ENCODE results near the gene DNAH2.

Gene DNAH2, protein sequence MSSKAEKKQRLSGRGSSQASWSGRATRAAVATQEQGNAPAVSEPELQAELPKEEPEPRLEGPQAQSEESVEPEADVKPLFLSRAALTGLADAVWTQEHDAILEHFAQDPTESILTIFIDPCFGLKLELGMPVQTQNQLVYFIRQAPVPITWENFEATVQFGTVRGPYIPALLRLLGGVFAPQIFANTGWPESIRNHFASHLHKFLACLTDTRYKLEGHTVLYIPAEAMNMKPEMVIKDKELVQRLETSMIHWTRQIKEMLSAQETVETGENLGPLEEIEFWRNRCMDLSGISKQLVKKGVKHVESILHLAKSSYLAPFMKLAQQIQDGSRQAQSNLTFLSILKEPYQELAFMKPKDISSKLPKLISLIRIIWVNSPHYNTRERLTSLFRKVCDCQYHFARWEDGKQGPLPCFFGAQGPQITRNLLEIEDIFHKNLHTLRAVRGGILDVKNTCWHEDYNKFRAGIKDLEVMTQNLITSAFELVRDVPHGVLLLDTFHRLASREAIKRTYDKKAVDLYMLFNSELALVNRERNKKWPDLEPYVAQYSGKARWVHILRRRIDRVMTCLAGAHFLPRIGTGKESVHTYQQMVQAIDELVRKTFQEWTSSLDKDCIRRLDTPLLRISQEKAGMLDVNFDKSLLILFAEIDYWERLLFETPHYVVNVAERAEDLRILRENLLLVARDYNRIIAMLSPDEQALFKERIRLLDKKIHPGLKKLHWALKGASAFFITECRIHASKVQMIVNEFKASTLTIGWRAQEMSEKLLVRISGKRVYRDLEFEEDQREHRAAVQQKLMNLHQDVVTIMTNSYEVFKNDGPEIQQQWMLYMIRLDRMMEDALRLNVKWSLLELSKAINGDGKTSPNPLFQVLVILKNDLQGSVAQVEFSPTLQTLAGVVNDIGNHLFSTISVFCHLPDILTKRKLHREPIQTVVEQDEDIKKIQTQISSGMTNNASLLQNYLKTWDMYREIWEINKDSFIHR (N-terminal part only)

DNA sequence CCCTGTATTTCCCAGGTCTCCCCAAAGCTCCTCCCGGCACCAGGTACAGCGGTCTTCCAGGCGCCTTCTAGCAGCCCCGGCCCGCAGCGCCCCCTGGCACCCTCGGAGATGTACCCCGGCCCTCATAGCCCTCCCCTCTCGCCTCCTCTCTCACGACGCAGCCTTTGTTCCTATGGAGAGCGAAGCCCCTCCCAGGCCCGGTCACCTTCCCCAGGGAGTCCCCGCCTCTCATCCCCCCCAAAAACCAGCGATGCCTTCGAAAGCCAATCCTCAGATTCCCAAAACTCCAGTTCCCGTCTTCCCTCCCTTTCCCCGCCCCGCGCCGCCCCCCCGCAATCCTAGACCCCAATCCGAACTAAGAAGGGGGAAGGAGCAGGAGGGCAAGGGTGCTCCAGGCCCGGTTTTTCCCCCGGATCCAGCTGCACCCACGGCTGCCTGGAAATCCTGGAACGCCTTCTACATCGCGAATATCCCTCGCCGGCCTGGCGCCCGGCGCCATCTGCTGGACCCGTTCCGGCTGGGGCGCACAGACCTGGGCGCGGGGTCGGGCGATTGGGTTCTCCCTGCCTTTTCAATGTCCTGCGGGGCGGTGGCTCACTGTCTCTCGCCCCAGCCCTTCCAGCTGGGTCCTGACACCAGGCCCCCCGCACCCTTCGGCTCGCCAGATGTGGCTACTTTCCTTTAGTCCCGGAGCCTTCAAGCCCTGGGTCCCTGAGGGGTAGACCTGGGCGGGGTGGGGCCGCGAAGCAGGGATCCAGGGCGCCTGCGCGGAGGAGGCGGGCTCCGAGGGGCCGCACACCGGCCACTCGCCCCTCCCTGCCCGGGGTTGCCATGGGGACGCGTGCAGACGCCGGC, at the start of gene DNAH2:
Gene DNAH2, plus strand, starts transcription at position 844 of the 855 bp plus-strand sequence. CDS start 1,991 bp downstream, outside the sequence.
- DNase-seq, result peak; percentile 62 to 68

DNA sequence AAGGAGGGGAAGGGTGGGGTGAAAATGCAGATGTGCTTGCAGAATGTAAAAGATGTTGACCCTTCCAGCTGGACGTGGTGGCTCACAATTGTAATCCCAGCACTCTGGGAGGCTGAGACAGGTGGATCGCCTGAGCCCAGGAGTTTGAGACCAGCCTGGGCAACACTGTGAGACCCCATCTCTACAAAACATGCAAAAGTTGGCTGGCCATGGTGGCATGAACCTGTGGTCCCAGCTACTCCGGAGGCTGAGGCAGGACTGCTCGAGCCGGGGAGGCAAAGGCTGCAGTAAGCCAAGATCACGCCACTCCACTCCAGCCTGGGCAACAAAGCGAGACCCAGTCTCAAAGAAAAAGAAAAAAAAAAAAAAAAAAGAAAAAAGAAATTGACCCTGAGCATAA, 49.1 kb upstream of the DNAH2 start:
- no peak for DNase-seq

DNA sequence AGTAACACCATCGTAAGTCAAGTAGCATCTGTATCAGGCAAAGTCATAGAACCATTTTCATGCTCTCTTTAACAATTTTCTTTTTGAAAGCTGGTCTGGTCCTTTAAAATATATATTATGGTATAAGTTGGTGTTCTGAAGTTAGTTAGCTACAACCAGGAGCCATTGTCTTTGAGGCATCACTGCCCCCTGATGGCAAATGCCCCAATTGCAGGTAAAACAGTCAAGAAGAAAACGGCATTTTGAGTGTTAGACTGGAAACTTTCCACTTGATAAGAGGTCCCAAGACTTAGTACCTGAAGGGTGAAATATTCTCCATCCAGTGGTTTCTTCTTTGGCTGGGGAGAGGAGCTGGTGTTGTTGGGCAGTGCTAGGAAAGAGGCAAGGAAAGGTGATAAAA, 44.3 kb upstream of the DNAH2 start:
- peak; percentile 67 to 68 for DNase-seq

DNA sequence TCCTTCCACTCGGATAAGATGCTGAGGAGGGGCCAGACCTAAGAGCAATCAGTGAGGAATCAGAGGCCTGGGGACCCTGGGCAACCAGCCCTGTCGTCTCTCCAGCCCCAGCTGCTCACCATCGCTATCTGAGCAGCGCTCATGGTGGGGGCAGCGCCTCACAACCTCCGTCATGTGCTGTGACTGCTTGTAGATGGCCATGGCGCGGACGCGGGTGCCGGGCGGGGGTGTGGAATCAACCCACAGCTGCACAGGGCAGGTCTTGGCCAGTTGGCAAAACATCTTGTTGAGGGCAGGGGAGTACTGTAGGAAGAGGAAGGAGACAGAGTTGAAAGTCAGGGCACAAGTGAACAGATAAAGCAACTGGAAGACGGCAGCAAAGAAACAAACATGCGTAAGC, 42.6 kb upstream of the DNAH2 start:
- DNase-seq, result no peak

DNA sequence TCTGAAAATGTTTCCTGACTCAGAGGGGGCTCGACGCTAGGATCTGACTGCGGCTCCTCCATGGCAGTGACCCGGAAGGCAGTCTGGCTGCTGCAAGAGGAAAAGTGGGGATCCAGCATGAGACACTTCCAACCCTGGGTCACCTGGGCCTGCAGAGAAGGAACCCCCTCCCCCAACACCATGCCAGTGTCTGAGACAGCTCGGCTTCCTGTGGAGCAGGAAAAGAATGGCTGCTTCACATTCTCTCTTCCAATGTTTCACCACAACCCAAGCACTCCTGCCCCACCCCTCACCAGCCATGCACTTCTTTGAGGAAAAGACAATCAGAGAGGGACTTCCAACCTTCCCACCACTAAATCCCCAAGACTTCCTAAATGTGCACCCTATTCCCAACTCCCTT, 41.0 kb upstream of the DNAH2 start:
- DNase-seq, result no peak

DNA sequence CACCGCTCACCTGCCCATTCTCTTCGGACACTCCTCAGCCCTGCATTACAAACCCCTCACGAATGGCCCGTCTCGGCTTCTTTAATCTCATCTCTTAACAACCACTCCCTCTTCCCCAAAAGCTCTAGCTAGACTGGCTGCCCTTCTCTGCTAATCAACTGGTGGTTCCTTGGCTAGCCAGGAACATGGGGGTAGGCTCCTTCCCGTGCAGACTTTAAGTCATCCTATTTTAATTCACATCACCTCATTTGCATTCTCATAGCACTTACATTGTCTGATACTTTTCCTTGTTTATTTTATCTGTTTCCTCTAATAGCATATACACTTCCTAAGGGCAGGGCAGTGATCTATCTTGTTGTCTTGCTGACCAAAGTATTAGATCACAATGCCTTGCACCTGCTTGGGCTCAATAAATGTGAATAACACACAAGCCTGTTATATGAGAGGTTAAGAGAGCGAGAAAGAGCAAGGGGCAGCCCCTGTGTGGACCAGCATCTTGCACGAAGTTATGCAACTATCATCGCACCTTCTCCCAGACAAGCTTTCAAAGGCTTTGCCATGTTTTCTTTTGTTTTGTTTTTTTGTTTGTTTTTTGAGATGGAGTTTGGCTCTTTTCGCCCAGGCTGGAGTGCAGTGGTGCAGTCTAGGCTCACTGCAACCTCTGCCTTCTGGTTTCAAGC, 40.0 kb upstream of the DNAH2 start:
- no peak for DNase-seq

DNA sequence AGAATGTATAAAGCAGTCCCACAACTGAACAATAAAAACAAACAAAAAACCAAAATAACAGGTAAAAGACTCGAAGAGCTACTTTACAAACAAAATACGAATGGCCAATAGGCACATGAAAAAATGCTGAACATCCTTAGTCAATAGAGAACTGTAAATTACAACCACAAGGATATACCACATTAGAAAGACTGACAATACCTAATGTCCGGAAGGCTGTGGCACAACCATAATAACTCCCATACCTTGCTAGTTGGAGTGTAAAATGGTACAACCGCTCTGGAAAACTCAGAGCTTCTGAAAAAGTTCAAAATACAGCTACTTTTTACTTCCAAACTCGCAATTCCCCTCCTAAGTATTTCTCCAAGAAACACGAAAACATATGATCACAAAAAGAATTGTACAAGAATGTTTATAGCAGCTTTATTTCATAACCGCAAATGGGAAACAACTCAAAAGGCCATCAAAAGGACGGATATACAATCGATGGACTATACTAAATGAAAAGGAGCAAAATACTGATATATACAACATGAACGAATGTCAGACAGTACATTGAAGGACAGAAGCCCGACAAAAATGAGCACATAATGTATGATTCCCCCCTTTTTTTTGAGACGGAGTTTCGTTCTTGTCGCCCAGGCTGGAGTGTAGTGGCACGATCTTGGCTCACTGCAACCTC, 32.6 kb upstream of the DNAH2 start:
- DNase-seq, result no peak

DNA sequence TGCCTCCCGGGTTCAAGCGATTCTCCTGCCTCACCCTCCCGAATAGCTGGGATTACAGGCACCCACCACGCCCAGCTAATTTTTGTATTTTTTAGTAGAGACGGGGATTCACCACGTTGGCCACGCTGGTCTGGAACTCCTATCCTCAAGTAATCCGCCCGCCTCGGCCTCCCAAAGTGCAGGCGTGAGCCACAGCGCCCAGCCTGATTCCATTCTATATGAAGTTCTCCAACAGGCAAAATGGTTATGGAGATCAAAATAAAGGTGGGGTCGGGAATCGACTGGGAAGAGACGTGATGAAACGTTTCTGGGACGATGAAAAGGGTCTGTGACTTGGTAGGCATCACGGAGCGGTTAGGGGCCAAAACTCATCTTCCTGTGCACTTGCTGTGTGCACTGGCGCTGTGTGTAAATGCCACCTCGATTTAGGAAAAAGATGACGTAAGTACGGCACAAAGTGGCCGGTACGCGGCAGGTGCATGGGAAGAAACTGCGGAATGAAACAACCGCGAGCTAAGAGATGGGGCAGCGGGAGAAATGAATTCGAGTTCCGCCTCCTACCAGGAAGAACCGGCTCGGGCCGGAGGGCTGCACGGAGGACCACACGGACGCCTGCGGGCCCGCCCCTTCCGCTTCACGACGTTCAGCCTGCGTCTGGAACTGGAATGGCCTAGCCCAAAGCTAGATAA, 31.9 kb upstream of the DNAH2 start:
- peak; percentile 91 to 93 for DNase-seq

DNA sequence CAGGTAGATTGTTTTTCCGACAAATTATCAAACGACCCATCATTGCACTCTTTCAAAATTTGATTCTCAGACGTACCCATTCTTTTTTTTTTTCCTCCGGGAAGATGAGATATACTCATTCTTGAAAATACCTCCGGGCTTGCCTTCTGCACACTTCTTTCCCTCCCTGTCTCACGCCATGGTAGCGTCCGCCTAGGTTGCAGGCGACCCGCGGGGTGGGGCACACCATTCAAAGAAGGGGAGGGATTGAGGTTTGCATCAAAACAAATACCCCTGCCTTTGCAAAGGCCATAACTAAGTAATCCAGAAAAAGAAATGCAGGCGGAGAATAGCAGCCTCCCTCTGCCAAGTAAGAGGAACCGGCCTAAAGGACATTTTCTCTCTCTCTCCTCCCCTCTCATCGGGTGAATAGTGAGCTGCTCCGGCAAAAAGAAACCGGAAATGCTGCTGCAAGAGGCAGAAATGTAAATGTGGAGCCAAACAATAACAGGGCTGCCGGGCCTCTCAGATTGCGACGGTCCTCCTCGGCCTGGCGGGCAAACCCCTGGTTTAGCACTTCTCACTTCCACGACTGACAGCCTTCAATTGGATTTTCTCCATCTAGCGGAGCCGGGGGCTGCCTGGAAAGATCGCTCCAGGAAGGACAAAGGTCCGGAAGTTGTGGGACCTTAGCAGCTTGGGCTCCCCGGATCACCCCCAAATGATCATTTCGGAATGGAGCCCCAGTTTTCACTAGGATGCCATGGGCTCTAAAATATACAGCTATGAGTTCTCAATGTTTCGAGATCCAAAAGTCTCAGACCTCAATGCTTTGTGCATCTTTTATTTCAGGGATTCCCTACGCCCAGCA, 31.1 kb upstream of the DNAH2 start:
- DNase-seq, result peak; percentile 78 to 84

DNA sequence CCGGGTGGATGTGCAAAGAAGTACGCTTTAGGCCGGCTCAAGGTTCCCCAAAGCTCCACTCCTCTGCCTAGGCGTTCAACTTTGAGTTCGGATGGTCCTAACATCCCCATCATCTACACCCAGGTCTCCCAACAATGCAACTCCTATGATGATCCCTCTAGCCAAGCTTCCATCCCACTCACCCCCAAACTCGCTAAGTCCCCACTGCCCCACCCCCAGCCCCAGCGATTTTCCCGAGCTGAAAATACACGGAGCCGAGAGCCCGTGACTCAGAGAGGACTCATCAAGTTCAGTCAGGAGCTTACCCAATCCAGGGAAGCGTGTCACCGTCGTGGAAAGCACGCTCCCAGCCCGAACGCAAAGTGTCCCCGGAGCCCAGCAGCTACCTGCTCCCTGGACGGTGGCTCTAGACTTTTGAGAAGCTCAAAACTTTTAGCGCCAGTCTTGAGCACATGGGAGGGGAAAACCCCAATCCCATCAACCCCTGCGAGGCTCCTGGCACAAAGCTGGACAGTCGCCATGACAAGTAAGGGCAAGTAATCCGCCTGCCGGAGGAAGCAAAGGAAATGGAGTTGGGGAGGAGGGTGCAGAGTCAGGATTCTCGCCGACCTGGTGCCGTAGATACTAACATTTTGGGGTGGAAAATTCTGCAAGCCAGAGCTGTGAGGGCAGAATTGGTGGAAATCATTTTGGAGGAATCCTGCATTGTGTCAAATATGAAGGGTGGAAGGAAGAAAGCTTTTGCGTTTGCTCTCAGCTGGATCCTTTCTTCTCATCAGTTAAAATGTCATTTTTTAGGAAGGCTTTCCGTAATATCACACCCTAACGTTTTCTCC, 30.3 kb upstream of the DNAH2 start, which contains the start of gene TP53:
Gene TP53, minus strand, starts transcription at position 419 of the 836 bp plus-strand sequence. CDS start 10,896 bp downstream, outside the sequence.
- DNase-seq, result peak; percentile 86 to 90

DNA sequence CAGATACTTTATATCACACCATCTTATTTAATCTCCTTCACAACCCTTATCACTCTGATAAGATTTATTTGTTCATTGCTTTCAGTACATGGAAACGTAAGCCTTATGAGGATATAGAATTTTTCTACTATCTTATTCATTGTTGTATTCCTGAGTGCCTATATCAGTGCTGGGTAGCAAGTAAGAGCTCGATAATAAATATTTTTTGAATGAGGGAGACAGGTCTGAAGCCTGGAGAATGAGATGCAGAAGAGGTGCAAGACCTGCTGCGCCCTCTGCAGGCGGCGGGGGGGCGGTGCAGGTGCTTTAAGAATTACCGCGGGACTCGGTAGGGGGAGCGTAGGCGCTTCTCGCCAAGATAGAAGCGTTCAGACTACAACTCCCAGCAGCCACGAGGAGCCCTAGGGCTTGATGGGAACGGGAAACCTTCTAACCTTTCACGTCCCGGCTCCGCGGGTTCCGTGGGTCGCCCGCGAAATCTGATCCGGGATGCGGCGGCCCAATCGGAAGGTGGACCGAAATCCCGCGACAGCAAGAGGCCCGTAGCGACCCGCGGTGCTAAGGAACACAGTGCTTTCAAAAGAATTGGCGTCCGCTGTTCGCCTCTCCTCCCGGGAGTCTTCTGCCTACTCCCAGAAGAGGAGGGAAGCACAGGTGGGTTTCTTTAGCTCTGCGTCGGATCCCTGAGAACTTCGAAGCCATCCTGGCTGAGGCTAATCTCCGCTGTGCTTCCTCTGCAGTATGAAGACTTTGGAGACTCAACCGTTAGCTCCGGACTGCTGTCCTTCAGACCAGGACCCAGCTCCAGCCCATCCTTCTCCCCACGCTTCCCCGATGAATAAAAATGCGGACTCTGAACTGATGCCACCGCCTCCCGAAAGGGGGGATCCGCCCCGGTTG, 29.4 kb upstream of the DNAH2 start, which contains the start of gene WRAP53:
Gene WRAP53, plus strand, starts transcription at position 570 of the 900 bp plus-strand sequence. Its CDS starts 172 bp downstream, at position 742.
- DNase-seq, result peak; percentile 96 to 98

DNA sequence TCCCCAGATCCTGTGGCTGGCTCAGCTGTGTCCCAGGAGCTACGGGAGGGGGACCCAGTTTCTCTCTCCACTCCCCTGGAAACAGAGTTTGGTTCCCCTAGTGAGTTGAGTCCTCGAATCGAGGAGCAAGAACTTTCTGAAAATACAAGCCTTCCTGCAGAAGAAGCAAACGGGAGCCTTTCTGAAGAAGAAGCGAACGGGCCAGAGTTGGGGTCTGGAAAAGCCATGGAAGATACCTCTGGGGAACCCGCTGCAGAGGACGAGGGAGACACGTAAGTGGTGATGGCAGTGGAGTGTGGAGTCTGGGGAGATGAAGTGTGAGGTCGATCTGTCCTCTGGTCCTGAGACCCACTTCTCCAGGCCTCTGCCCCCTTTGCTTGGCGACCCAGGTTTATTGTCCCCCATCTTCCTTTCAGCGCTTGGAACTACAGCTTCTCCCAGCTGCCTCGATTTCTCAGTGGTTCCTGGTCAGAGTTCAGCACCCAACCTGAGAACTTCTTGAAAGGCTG, 28.7 kb upstream of the DNAH2 start:
- DNase-seq, result peak in 1 of 2 experiments; percentile 12

DNA sequence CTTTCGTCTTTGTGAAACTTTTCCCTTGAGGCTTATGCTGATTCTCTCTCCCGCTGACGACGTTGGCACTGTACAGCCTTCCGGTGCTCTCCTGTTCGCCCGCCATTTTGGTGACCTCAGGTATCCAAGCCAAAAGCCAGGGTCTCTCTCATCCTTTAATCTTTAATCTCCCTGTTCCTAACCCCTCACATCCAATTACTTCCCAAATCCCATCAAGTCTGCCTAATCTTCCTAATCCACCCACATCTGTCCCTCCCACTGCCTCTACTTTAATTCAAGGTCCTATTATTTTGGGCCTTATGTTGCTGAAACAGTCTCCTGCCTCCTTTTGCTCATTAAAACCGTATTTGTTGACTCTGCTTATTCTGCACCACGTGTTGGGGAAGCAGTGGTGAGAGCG, 22.0 kb upstream of the DNAH2 start:
- no peak for DNase-seq

DNA sequence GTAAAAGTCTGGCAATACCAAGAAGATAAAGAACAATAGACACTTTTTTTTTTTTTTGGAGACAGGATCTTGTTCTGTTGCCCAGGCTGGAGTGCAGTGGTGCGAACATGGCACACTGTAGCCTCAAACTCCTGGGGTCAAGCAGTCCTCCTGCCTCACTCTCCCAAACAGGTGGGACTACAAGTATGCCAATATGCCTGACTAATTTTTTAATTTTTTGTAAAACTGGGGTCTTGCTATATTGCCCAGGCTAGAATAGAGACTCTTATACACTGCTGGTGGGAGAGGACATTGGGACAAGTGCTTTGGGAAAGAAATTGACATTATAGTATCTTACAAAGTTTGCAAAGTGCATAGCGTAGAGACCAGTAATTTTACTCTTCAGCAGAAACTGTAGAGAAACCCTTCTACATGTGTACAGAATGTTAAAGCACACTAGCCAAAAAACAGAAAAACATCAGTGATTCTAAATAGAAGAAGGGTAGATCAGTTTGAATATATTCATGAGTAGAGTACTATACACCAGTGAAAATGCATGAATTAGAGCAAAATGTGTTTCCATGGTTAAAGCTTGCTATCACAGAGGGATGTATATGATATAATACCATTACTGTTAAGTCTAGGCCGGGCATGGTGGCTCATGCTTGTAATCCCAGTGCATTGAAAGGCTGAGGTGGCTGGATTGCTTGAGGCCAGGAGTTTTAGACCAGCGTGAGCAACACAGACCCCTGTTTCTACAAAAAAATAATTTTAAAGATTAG, 19.5 kb upstream of the DNAH2 start:
- DNase-seq, result no peak

DNA sequence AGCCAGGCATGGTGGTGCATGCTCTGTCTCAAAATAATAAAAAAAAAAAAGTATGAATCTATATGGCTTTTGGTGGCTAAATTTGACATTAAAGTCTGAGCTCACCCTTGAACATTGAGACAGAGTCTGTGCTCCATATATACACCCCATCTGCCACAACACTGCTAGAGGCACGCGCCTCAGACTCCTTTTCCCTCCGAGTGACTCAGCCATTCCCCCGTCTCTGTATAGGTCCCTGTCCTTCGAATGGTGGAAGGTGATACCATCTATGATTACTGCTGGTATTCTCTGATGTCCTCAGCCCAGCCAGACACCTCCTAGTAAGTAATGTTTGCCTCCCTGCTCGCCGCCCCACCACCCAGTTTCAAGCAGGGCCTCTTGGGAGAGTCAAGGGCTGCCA, 17.0 kb upstream of the DNAH2 start:
- no peak for DNase-seq

DNA sequence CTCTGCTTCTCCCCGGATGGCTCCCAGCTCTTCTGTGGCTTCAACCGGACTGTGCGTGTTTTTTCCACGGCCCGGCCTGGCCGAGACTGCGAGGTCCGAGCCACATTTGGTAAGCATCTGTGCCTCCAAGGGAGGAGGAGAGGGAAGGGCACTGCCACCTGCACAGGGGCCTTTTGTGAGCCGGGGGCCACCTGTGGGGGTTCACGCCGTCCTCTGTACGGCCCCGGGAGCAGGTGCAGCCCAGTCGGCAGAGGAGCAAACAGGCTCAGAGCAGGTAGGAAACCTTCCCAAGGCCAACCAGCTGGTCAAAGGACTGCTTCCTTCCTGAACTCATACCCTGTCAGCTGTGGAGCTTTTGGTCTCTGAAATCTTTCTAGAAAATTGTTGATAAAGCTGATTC, 15.9 kb upstream of the DNAH2 start:
- no peak for DNase-seq
